Calu3 (cell line): ENCODE results near the gene SHISA7. TPM values are rescaled to one million over a fixed set of nuclear protein-coding genes. Genes with fewer than 3 reads are reported as not detected.

Experiments used
- BruUV-seq: library from RNA; stranded (reverse); fragments of 400-500 nt; replicated peaks from 2 replicates; lab custom pipeline; 2021; lab: Mats Ljungman, UMichigan
- CTCF ChIA-PET: fragments of 300-600 bp; sonication (Branson Sonifier 250); formaldehyde crosslinking; loops from one replicate; lab custom pipeline; 2022; ENCODE audit warnings: antibody characterized with exemption; lab: Charles Lee
- DNase-seq: peaks from one replicate; pipeline ENCODE4 v3.0.0; 2022
- H3K27ac Mint-ChIP-seq: one replicate; pipeline ENCODE4 v1.8.0; 2022; ENCODE audit warnings: mixed read lengths; ENCODE audit not compliant: unreplicated experiment
- H3K27me3 Mint-ChIP-seq: one replicate; pipeline ENCODE4 v1.8.0; 2022; ENCODE audit warnings: mixed read lengths; ENCODE audit not compliant: unreplicated experiment
- H3K36me3 Mint-ChIP-seq: one replicate; pipeline ENCODE4 v1.8.0; 2022; ENCODE audit warnings: mild to moderate bottlenecking, moderate library complexity, mixed read lengths; ENCODE audit not compliant: insufficient read depth, unreplicated experiment
- H3K4me1 Mint-ChIP-seq: one replicate; pipeline ENCODE4 v1.8.0; 2022; ENCODE audit warnings: mild to moderate bottlenecking, low read depth, mixed read lengths; ENCODE audit not compliant: unreplicated experiment
- H3K4me3 Mint-ChIP-seq: one replicate; pipeline ENCODE4 v1.8.0; 2022; ENCODE audit warnings: mild to moderate bottlenecking, low read depth, moderate library complexity, mixed read lengths; ENCODE audit not compliant: unreplicated experiment
- H3K9me3 Mint-ChIP-seq: one replicate; pipeline ENCODE4 v1.8.0; 2022; ENCODE audit warnings: low read depth, mixed read lengths; ENCODE audit not compliant: unreplicated experiment
- CTCF ChIP-seq: fragments of 200-600 bp; IDR thresholded peaks from one replicate; pipeline ENCODE4 v1.8.0; 2022; ENCODE audit warnings: antibody characterized with exemption; ENCODE audit not compliant: unreplicated experiment
- intact Hi-C: fragments of 100-400 bp; cut with micrococcal nuclease; formaldehyde crosslinking; loops from one replicate; pipeline ENCODE4 v1.10.0; 2022; ENCODE audit not compliant: unreplicated experiment
- total RNA-seq: library from RNA; stranded (reverse); gene quantifications from 2 replicates; pipeline ENCODE4 v1.2.3, GENCODE V29; 2022

Gene SHISA7
- total RNA-seq, 1 experiment from 2014 or later, result not detected

DNA sequence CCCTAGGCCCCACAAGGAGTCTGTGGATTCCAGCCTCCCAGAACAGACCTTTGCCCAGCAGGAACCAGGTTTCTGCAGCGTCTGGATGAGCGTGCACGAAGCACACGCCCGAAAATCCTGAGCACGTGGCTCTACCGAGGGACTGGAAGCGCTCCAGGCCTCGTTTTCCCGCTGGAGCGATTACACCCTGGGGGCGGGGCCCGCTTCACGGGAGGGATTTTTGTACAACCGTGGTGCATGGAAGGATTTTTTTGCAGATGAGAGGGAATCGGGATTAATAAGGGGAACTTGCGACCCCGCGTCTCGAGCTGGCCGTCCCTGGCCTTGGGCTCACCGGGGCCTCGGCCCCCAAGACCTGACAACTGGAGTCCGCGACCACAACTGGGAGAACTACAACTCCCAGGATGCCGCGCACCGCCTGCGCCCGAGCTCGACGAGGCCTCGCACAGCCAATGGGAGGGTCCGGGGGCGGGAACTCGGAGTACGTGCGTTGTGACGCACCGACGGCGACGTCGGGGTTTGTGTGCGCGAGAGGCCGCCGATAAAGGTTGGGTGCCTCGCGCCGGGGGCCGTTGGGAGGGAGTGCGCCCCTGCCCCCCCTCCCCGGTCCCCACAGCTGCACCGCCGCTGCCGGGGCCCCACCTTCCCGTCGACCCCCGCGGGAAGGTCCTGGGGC is 33.1 kb upstream of the SHISA7 start, which contains the start of gene ZNF628:
ZNF628 (plus strand) TSS at position 518 of the 676 bp plus-strand sequence. CDS start 3,294 bp downstream, outside the sequence.
- intact Hi-C loops, result no loop called here
- Mint-ChIP-seq H3K36me3 (peaks cover 40% of the 10 kb centered on the region), H3K27me3 (no peaks in the 10 kb centered on the region), H3K27ac (peak within 1 kb of the TSS; percentile 92), H3K9me3 (no peaks in the 10 kb centered on the region), H3K4me3 (peak within 1 kb of the TSS; percentile 84), H3K4me1 (peaks cover 30% of the 10 kb centered on the region)
- TF ChIP-seq CTCF, result no peak
- no TSS peak for BruUV-seq
- DNase-seq, result peak; percentile 99
- CTCF ChIA-PET, result interaction anchor here (0.5 to 1.7 kb wide), 9 partner anchors 9 to 364 kb away, joined by 3 to 17 read pairs (median 3); partner anchors contain the start of genes ISOC2 and NAT14

- no peaks in the 10 kb centered on the region for H3K27me3 Mint-ChIP-seq
- DNase-seq, result no peak
- no peak for TF ChIP-seq CTCF
- intact Hi-C loops, result no loop called here
- no peak overlapping the region for H3K27ac Mint-ChIP-seq
- peaks cover 27% of the 10 kb centered on the region for H3K4me1 Mint-ChIP-seq
- CTCF ChIA-PET, result no interaction called here
- H3K9me3 Mint-ChIP-seq, result no peaks in the 10 kb centered on the region
- BruUV-seq, result no TSS peak
- peaks cover 36% of the 10 kb centered on the region for H3K36me3 Mint-ChIP-seq
- no peak overlapping the region for H3K4me3 Mint-ChIP-seq
Observed at GRCh38 chr19:55474269-55475265, 31.5 kb upstream of the SHISA7 start.

GRCh38 chr19:55473225-55474012 is 30.3 kb upstream of the SHISA7 start:
- Mint-ChIP-seq H3K27ac (peak overlapping the region; percentile 63), H3K4me1 (peaks cover 16% of the 10 kb centered on the region), H3K36me3 (peaks cover 31% of the 10 kb centered on the region), H3K9me3 (no peaks in the 10 kb centered on the region), H3K27me3 (no peaks in the 10 kb centered on the region), H3K4me3 (no peak overlapping the region)
- intact Hi-C loops, result no loop called here
- CTCF ChIA-PET, result interaction anchor here (0.6 kb wide), 1 partner anchor 26 kb away, joined by 6 read pairs; no protein-coding TSS in a partner anchor
- BruUV-seq, result no TSS peak
- no peak for DNase-seq
- TF ChIP-seq CTCF, result no peak

GRCh38 chr19:55472463-55472862 is 29.4 kb upstream of the SHISA7 start:
- intact Hi-C loops, result no loop called here
- peak overlapping the region; percentile 63 for H3K4me3 Mint-ChIP-seq

More at GRCh38 chr19:55472463-55472862, 29.4 kb upstream of the SHISA7 start:
- Mint-ChIP-seq H3K9me3 (no peaks in the 10 kb centered on the region), H3K36me3 (peaks cover 28% of the 10 kb centered on the region), H3K27ac (peak overlapping the region; percentile 74), H3K4me1 (peaks cover 15% of the 10 kb centered on the region), H3K27me3 (peaks cover 5% of the 10 kb centered on the region)
- CTCF ChIA-PET, result no interaction called here
- BruUV-seq, result no TSS peak
- peak; percentile 80 for DNase-seq
- no peak for TF ChIP-seq CTCF
